Endodermal cell (in vitro differentiated cells): Measurements from ENCODE around the gene HELZ2. TPM values are rescaled to one million over a fixed set of nuclear protein-coding genes. Genes with fewer than 3 reads are reported as not detected.

Source experiments
- DNase-seq: peaks from one replicate; pipeline ENCODE4 v3.0.0-alpha.2; 2017
- H3K27ac ChIP-seq: 2 replicates; pipeline ENCODE4 v1.5.1; 2013; ENCODE audit warnings: mild to moderate bottlenecking, low read depth, low read length, moderate library complexity
- H3K27me3 ChIP-seq: 2 replicates; pipeline ENCODE4 v1.6.1; 2013; ENCODE audit warnings: mild to moderate bottlenecking, low read length, moderate library complexity; ENCODE audit not compliant: insufficient read depth, control insufficient read depth, poor library complexity, severe bottlenecking
- H3K36me3 ChIP-seq: 2 replicates; pipeline ENCODE4 v1.7.0; 2013; ENCODE audit warnings: mild to moderate bottlenecking, low read length, moderate library complexity; ENCODE audit not compliant: control insufficient read depth, insufficient read depth
- H3K4me1 ChIP-seq: one replicate; pipeline ENCODE4 v1.7.0; 2013; ENCODE audit warnings: low read length; ENCODE audit not compliant: control insufficient read depth, insufficient read depth
- H3K4me3 ChIP-seq: 2 replicates; pipeline ENCODE4 v1.5.1; 2013; ENCODE audit warnings: mild to moderate bottlenecking, low read length, moderate library complexity
- H3K9ac ChIP-seq: 2 replicates; pipeline ENCODE4 v1.6.1; 2013; ENCODE audit warnings: mild to moderate bottlenecking, low read length, moderate library complexity; ENCODE audit not compliant: poor library complexity, severe bottlenecking; ENCODE audit errors: extremely low read depth
- H3K9me3 ChIP-seq: 2 replicates; pipeline ENCODE4 v1.6.1; 2013; ENCODE audit warnings: mild to moderate bottlenecking, low read length, moderate library complexity; ENCODE audit not compliant: control insufficient read depth
- H3K27ac Mint-ChIP-seq: 2 replicates; pipeline ENCODE4 v1.8.0; 2020; ENCODE audit warnings: mixed read lengths
- H3K27me3 Mint-ChIP-seq: 2 replicates; pipeline ENCODE4 v1.8.0; 2021; ENCODE audit warnings: mild to moderate bottlenecking, mixed read lengths; ENCODE audit not compliant: insufficient read depth
- H3K36me3 Mint-ChIP-seq: 2 replicates; pipeline ENCODE4 v1.8.0; 2020; ENCODE audit warnings: low read depth, mixed read lengths
- H3K4me1 Mint-ChIP-seq: 2 replicates; pipeline ENCODE4 v1.8.0; 2020; ENCODE audit warnings: mixed read lengths
- H3K4me3 Mint-ChIP-seq: 2 replicates; pipeline ENCODE4 v1.8.0; 2020; ENCODE audit warnings: mild to moderate bottlenecking, moderate library complexity, mixed read lengths
- H3K9me3 Mint-ChIP-seq: 2 replicates; pipeline ENCODE4 v1.8.0; 2020; ENCODE audit warnings: mild to moderate bottlenecking, mixed read lengths
- CTCF ChIP-seq: fragments of 200-600 bp; sonication (generic); conservative IDR thresholded peaks from 2 replicates; pipeline ENCODE4 v1.5.0; 2021; ENCODE audit warnings: antibody characterized with exemption, mild to moderate bottlenecking
- WGBS, 2 experiments: methylation state at CpG; one replicate each; pipeline versions ENCODE4 v1.1.5 to v1.1.7; 2013; ENCODE audit warnings: missing lambda C conversion rate in 2 of 2, mixed read lengths in 1 of 2; ENCODE audit not compliant: insufficient coverage in 1 of 2, insufficient read length in 1 of 2; 5-methylcytosine and 5-hydroxymethylcytosine counted together
- total RNA-seq, 2 donors: library from RNA; stranded (reverse); fragmentation: NEBNext Ultra II Directional in 1 of 2; extraction: Animal tissue kit (Norgen Biotek cat#: 25700) in 1 of 2; gene quantifications; 2 replicates in 1 of 2; 3 replicates in 1 of 2; pipeline ENCODE4 v1.2.1, GENCODE V29; 2021

HELZ2 gene
- total RNA-seq, 2 donors from 2014 or later = 34.5 to 37.0 TPM

- Mint-ChIP-seq H3K9me3 (no peaks in the 10 kb centered on the region), H3K4me3 (no peak overlapping the region), H3K4me1 (peaks cover 7% of the 10 kb centered on the region), H3K27me3 (no peaks in the 10 kb centered on the region), H3K27ac (no peak overlapping the region), H3K36me3 (no peaks in the 10 kb centered on the region)
- no peak for DNase-seq
- Histone ChIP-seq H3K4me1 (no peaks in the 10 kb centered on the region), H3K4me3 (no peak overlapping the region), H3K27ac (no peak overlapping the region), H3K9ac (no peak overlapping the region), H3K36me3 (no peaks in the 10 kb centered on the region), H3K27me3 (no peaks in the 10 kb centered on the region), H3K9me3 (no peaks in the 10 kb centered on the region)
- no peak for TF ChIP-seq CTCF
- 45 to 71% methylated on average over 4 to 8 of the region's 25 CpGs for WGBS, 2 experiments
These were observed 25.0 kb downstream of the HELZ2 start for GRCh38 chr20:63549019-63549418.

- H3K27me3 ChIP-seq = no peaks in the 10 kb centered on the region
- WGBS, 2 experiments = 74 to 82% methylated on average over 3 to 10 of the region's 11 CpGs
- no peak for TF ChIP-seq CTCF
- H3K36me3 Mint-ChIP-seq = no peaks in the 10 kb centered on the region
- H3K4me3 Mint-ChIP-seq = no peak overlapping the region
- H3K27ac Mint-ChIP-seq = no peak overlapping the region
- H3K4me3 ChIP-seq = no peak overlapping the region
- no peak overlapping the region for H3K27ac ChIP-seq
- H3K4me1 ChIP-seq = no peaks in the 10 kb centered on the region
- no peaks in the 10 kb centered on the region for H3K9me3 Mint-ChIP-seq
- no peaks in the 10 kb centered on the region for H3K27me3 Mint-ChIP-seq
- H3K9me3 ChIP-seq = no peaks in the 10 kb centered on the region
- peaks cover 7% of the 10 kb centered on the region for H3K4me1 Mint-ChIP-seq
- no peak for DNase-seq
- H3K9ac ChIP-seq = no peak overlapping the region
- no peaks in the 10 kb centered on the region for H3K36me3 ChIP-seq
These were observed 25.5 kb downstream of the HELZ2 start for GRCh38 chr20:63548542-63548941.

- H3K36me3 ChIP-seq = no peaks in the 10 kb centered on the region
- Mint-ChIP-seq H3K4me3 (no peak within 1 kb of the TSS), H3K36me3 (no peaks in the 10 kb centered on the region), H3K9me3 (no peaks in the 10 kb centered on the region), H3K4me1 (peaks cover 7% of the 10 kb centered on the region), H3K27ac (no peak within 1 kb of the TSS), H3K27me3 (no peaks in the 10 kb centered on the region)
- DNase-seq = peak; percentile 78
- H3K4me1 ChIP-seq = no peaks in the 10 kb centered on the region
- H3K9me3 ChIP-seq = no peaks in the 10 kb centered on the region
- H3K27me3 ChIP-seq = no peaks in the 10 kb centered on the region
- 76 to 86% methylated on average over 21 to 35 of the region's 35 CpGs for WGBS, 2 experiments
- no peak within 1 kb of the TSS for H3K4me3 ChIP-seq
- no peak within 1 kb of the TSS for H3K27ac ChIP-seq
- H3K9ac ChIP-seq = no peak within 1 kb of the TSS
- TF ChIP-seq CTCF = no peak
These were observed 26.1 kb downstream of the HELZ2 start, which contains the start of gene SRMS for GRCh38 chr20:63547725-63548480. SRMS (minus strand) TSS chr20:63547749; CDS start chr20:63547463, 286 bp downstream.
